ENCODE measurements around the gene CCDC18. TPM values are rescaled to one million over a fixed set of nuclear protein-coding genes. Genes with fewer than 3 reads are reported as not detected.

The CCDC18 gene
- total and polyA plus RNA-seq, 2 donors from 2014 or later, result 1.2 to 3.9 TPM

- TF ChIP-seq CTCF (IDR thresholded peaks at IDR 0.05; ENCODE audit: borderline replicate concordance, extremely low read depth, insufficient read depth), result no peak
- DNase-seq (no peak), FAIRE-seq (no peak)
- H3K4me3 ChIP-seq (ENCODE audit: low read length in 3 of 3), result no peak overlapping the region
- H3K27me3 ChIP-seq (ENCODE audit: control insufficient read depth, insufficient read depth, low read length), result no peaks in the 10 kb centered on the region
- intact Hi-C loops (cut with DNase I), result no loop called here
- H3K36me3 ChIP-seq (ENCODE audit: control insufficient read depth in 2 of 3, insufficient read depth in 3 of 3, low read length in 3 of 3), result peaks cover 0 to 2% (median 0%) of the 10 kb centered on the region in 3 donors
- no peak overlapping the region for H3K27ac ChIP-seq (ENCODE audit: low read depth in 2 of 2, low read length in 2 of 2)
- no peak overlapping the region for H3K9ac ChIP-seq (ENCODE audit: low read length in 3 of 3)
- H3K4me1 ChIP-seq (ENCODE audit: control insufficient read depth in 2 of 3, insufficient read depth in 2 of 3, low read depth in 1 of 3, low read length in 3 of 3), result no peaks in the 10 kb centered on the region
- H3K9me3 ChIP-seq (ENCODE audit: control insufficient read depth in 2 of 3, insufficient read depth in 1 of 3, low read length in 3 of 3), result no peaks in the 10 kb centered on the region
These were observed 27.7 kb upstream of the CCDC18 start for GRCh38 chr1:93152835-93153234.

GRCh38 chr1:93154898-93155297 lies 25.6 kb upstream of the CCDC18 start:
- FAIRE-seq, result no peak
- H3K27ac ChIP-seq (ENCODE audit: low read depth in 2 of 2, low read length in 2 of 2), result no peak overlapping the region
- no peak for DNase-seq
- H3K9me3 ChIP-seq (ENCODE audit: control insufficient read depth in 2 of 3, insufficient read depth in 1 of 3, low read length in 3 of 3), result no peaks in the 10 kb centered on the region
- no peaks in the 10 kb centered on the region for H3K4me1 ChIP-seq (ENCODE audit: control insufficient read depth in 2 of 3, insufficient read depth in 2 of 3, low read depth in 1 of 3, low read length in 3 of 3)
- H3K36me3 ChIP-seq (ENCODE audit: control insufficient read depth in 2 of 3, insufficient read depth in 3 of 3, low read length in 3 of 3), result peaks cover 2 to 6% (median 3%) of the 10 kb centered on the region in 3 donors
- no peaks in the 10 kb centered on the region for H3K27me3 ChIP-seq (ENCODE audit: control insufficient read depth, insufficient read depth, low read length)
- no peak overlapping the region for H3K4me3 ChIP-seq (ENCODE audit: low read length in 3 of 3)
- H3K9ac ChIP-seq (ENCODE audit: low read length in 3 of 3), result no peak overlapping the region
- intact Hi-C loops (cut with DNase I), result no loop called here
- TF ChIP-seq CTCF (IDR thresholded peaks at IDR 0.05; ENCODE audit: borderline replicate concordance, extremely low read depth, insufficient read depth), result no peak

DNA sequence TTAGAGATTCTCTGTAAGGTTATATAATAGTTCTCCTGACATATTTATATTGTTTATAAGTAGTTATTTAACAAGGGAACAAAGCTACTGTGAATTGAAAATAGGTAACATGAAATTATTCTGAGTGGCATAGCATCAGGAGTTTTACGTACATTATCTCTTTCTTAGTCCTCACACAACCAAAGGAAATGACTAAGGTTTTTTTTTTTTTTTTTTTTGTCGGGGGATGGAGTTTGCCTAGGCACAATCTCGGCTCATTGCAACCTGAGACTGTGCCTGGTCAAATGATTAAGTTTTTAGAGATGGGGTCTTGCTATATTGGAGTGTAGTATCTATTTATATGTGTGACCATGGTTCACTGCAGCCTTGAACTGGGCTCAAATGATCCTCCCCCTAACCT lies 25.2 kb upstream of the CCDC18 start:
- H3K27me3 ChIP-seq (ENCODE audit: control insufficient read depth, insufficient read depth, low read length), result no peaks in the 10 kb centered on the region

More for the DNA sequence above, 25.2 kb upstream of the CCDC18 start:
- H3K9ac ChIP-seq (ENCODE audit: low read length in 3 of 3), result no peak overlapping the region
- no peak for FAIRE-seq
- no peaks in the 10 kb centered on the region for H3K4me1 ChIP-seq (ENCODE audit: control insufficient read depth in 2 of 3, insufficient read depth in 2 of 3, low read depth in 1 of 3, low read length in 3 of 3)
- no peak for TF ChIP-seq CTCF (IDR thresholded peaks at IDR 0.05; ENCODE audit: borderline replicate concordance, extremely low read depth, insufficient read depth)
- no peaks in the 10 kb centered on the region for H3K9me3 ChIP-seq (ENCODE audit: control insufficient read depth in 2 of 3, insufficient read depth in 1 of 3, low read length in 3 of 3)
- no peak overlapping the region for H3K4me3 ChIP-seq (ENCODE audit: low read length in 3 of 3)
- no peak overlapping the region for H3K27ac ChIP-seq (ENCODE audit: low read depth in 2 of 2, low read length in 2 of 2)
- intact Hi-C loops (cut with DNase I), result no loop called here
- H3K36me3 ChIP-seq (ENCODE audit: control insufficient read depth in 2 of 3, insufficient read depth in 3 of 3, low read length in 3 of 3), result peaks cover under 1 to 6% (median 3%) of the 10 kb centered on the region in 3 donors
- no peak for DNase-seq
